CD4-positive, alpha-beta T cell treated with Interferon gamma for 1 hour (primary cell): ENCODE data around the gene C1QTNF8.

ENCODE experiments used
- DNase-seq: peaks from one replicate; pipeline ENCODE4 v3.0.0-alpha.2; 2020

The C1QTNF8 gene

GRCh38 chr16:1054660-1055556 lies 41.1 kb downstream of the C1QTNF8 start:
- no peak for DNase-seq

- no peak for DNase-seq
These were observed 42.2 kb downstream of the C1QTNF8 start for GRCh38 chr16:1053700-1054368.

- no peak for DNase-seq
These were observed 42.9 kb downstream of the C1QTNF8 start for GRCh38 chr16:1053121-1053521.

- DNase-seq = no peak
These were observed 43.3 kb downstream of the C1QTNF8 start for GRCh38 chr16:1052721-1053120.

GRCh38 chr16:1051446-1051845 lies 44.6 kb downstream of the C1QTNF8 start:
- no peak for DNase-seq

- DNase-seq = no peak
These were observed 45.1 kb downstream of the C1QTNF8 start for GRCh38 chr16:1050921-1051320.

GRCh38 chr16:1050516-1050915 lies 45.5 kb downstream of the C1QTNF8 start:
- DNase-seq = no peak

GRCh38 chr16:1049976-1050247 lies 46.1 kb downstream of the C1QTNF8 start:
- DNase-seq = no peak

- no peak for DNase-seq
These were observed 46.7 kb downstream of the C1QTNF8 start for GRCh38 chr16:1049113-1049975.

GRCh38 chr16:1048442-1049112 lies 47.5 kb downstream of the C1QTNF8 start:
- DNase-seq = no peak

GRCh38 chr16:1047801-1048200 lies 48.2 kb downstream of the C1QTNF8 start:
- no peak for DNase-seq

GRCh38 chr16:1047123-1047522 lies 48.9 kb downstream of the C1QTNF8 start:
- no peak for DNase-seq

GRCh38 chr16:1045993-1046911 lies 49.8 kb downstream of the C1QTNF8 start:
- no peak for DNase-seq

GRCh38 chr16:1045310-1045992 lies 50.6 kb downstream of the C1QTNF8 start:
- DNase-seq = no peak

- DNase-seq = no peak
These were observed 51.4 kb downstream of the C1QTNF8 start for GRCh38 chr16:1044460-1045309.

GRCh38 chr16:1043881-1044451 lies 52.1 kb downstream of the C1QTNF8 start:
- DNase-seq = no peak

GRCh38 chr16:1042866-1043265 lies 53.2 kb downstream of the C1QTNF8 start:
- DNase-seq = no peak

- DNase-seq = no peak
These were observed 53.8 kb downstream of the C1QTNF8 start for GRCh38 chr16:1042049-1042744.

GRCh38 chr16:1040346-1040745 lies 55.7 kb downstream of the C1QTNF8 start:
- no peak for DNase-seq
